LHCN-M2 (cell line): Measurements from ENCODE around the gene FBXW2. TPM values are rescaled to one million over a fixed set of nuclear protein-coding genes. Genes with fewer than 3 reads are reported as not detected.

Experiments used
- DNase-seq: peaks from one replicate; pipeline ENCODE4 v3.0.0-alpha.2; 2012; ENCODE audit warnings: low read depth
- total RNA-seq: library from RNA; depleted of rRNA; stranded (reverse); fragments of >200 nt; gene quantifications from 2 replicates; pipeline ENCODE4 v1.2.3, GENCODE V29; 2014; rRNA removed

FBXW2 gene
- total RNA-seq, 1 experiment from 2014 or later = 22.2 TPM

DNA sequence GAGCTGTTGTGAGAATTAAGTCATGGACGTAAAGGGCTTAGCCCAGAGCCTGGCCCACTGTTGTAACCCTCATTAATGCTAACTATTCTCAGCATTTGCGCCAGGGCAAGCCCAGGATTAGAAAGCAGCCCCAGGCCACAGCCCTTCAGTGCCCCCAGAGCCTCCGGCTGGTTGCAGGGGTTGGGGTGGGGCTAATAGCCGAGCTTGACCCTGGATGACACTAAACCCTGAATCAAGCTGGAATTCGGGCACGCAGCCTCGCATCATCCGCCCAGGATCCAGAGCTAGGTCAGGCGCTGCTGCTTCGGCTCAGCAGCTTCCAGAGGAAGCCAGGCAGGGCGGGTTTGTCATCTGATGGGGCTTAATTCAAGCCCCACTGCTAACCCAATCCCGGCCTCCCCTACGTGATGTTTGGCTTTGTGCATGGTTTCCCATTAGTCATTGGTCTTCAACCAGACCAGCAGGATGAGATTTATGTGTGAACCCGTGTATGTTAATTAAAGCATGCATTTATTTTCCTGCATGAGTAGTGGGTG, 77.8 kb downstream of the FBXW2 start:
- DNase-seq = peak; percentile 74

DNA sequence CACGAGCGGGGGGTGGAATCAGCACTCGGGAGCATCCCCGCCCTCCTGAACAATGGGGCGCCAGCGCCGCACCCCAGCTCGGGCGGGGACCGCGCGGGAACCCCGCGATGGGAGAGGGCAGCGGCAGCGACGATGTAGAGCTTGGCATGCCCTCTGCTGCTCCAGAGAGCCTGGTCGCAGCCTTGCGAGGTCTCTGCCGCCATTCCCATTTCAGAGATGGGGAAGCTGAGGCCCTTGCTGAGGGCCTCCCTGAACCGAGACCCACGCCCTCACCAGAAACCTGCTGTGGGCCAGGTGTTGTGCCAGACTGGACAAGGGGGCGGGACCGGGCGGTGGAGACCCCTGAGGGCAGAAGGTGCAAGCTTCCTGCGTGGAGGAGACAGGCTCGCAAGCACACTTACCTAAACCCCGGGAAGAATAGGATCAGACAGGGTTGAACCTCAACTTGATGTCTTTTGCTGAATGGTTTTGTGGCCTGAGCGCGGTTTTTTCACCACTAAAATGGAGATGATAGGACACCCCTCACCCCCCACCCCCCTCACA, 78.3 kb downstream of the FBXW2 start:
- DNase-seq = no peak

DNA sequence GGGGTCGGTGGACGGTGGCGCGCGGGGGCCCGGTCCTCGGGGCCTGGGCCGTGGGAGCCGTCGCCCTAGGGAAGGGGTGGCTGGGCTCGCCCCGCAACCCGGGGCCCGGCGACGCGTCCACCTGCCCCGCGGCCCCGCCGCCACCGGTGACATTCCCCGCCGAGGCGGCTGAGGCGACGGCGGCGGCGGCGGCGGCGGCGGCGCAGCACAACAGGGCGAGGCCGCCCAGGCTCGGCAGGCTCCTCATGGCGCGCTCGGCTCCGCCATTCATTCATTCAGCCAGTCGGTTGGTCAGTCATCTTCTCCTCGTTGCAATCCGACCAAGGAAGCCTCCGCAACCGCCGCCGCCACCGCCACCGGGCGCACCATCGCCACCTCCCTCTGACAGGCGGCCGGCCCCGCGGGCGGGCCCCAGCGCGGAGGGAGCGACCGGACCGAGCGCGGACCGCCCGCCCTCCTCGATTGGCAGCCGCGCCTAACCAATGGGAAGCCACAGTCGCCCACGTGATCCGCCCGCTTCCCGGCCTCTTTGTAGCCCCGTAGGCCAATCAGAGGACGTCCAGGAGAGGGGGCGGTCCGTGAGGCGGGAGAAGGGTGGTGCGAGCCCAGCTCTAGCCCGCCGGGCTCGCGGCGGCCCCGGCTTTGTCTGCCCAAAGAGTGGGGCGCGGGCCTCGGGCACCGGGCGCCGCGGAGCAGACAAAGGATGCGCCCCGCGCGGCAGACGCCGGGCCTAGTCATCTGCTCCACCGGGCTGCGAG, 78.9 kb downstream of the FBXW2 start, which contains the start of gene MEGF9:
MEGF9 (minus strand) TSS at position 383 of the 758 bp plus-strand sequence; CDS start at position 271, 112 bp downstream.
- DNase-seq = peak; percentile 97

DNA sequence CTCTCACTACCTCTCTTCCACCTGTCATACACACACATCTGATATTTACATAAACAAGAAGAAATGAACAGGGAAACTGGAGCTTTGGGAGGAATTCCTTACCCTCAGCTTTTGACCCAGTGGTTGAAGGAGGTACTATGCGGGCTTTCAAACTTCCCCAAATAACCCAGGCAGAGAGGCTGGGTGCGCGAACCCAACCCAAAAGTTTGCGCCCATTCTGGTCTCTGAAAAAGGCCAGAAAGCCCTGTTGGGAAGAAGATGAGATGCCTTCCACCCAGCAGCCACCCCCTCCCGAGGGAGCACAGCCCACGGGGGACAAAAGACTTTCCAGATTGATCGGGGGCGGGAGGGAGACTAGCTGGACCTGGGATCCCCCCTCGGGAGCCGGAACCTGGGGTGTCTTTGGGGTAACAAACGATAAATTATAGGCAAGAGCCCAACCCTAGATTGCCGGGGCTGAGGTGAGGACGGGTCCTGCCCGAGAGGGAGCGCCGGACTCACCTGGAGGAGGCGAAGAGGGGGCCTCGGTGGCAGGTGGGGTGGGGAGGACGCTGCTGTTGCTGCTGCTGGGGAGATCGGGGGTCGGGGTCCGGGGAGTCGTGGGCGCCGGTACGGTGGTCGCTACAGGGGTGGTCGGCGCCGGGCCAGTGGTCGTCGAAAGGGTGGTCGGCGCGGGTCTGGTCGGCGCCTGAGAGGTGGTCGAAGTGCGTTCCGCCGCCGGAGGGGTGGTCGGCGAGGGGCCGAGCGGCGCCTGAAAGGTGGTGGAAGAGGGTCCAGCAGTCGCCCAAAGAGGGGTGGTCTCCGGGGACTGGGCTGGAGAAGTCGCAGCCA, 79.7 kb downstream of the FBXW2 start:
- DNase-seq = peak; percentile 32

DNA sequence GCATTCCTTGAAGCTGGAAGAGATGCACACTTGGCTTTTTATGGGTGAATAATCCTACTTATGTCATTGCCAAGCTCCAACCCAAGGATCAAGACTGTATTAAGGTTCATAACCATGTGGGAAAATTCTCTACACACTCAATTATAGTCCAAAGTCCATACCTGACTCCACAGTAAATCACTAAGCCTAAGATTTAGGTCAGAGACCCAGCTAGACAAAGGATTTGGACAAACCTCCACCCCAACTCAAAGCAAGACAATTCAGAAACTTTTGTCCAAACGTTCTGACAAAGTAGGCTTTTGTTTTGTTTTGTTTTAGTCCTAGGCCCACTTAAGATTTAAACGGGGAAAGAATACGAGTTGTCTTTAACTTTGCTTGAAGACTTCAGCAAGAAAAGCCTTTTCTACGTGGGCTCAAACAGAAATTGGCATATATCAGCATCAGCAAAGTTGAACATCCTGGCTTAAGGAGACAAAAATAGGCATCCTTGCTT, 80.6 kb downstream of the FBXW2 start:
- DNase-seq = no peak

DNA sequence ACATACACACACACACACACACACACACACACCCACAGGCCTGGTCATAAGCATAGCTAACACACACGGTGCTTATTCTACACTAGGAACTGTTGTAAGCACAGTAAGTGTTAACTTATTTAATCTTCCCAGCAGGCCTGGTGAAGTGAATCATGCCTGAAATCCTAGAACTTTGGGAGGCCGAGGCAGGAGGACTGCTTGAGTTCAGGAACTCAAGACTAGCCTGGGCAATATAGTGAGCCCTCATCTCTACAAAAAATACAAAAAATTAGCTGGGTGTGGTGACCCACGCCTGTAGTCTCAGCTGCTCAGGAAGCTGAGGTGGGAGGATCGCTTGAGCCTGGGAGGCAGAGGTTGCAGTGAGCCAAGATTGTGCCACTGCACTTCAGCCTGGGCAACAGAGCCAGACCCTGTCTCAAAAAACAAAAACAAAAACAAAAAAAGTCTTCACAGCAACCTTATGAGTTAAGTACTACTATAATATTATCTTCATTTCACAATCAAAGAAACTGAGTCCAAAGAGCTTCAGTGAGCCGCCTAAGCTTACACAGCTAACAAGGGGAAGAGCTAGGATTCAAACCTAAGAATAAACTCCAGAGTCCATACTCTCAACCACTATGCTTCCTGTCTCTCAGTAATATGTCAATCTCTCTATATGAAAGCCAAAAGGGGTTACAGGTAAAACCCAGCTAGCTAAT, 81.2 kb downstream of the FBXW2 start:
- DNase-seq = peak; percentile 42

DNA sequence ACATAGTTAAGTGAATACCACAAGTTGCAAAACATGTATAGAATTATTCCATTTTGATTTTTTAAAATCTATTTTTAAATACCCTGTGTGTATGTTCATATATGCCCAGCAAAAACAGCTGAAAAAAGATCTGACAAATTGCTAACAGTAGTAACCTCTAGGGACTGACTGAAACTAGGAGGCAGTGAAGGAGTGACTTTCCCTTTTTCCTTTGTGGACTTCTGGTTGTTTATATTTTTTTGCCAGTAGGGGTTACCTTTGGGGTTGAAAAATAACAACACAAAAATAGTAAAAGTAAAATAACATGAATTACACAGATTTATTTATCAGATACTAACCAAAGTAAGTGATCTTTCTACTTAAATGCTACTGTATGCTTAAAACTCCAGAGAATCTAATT, 81.9 kb downstream of the FBXW2 start:
- DNase-seq = peak; percentile 77

DNA sequence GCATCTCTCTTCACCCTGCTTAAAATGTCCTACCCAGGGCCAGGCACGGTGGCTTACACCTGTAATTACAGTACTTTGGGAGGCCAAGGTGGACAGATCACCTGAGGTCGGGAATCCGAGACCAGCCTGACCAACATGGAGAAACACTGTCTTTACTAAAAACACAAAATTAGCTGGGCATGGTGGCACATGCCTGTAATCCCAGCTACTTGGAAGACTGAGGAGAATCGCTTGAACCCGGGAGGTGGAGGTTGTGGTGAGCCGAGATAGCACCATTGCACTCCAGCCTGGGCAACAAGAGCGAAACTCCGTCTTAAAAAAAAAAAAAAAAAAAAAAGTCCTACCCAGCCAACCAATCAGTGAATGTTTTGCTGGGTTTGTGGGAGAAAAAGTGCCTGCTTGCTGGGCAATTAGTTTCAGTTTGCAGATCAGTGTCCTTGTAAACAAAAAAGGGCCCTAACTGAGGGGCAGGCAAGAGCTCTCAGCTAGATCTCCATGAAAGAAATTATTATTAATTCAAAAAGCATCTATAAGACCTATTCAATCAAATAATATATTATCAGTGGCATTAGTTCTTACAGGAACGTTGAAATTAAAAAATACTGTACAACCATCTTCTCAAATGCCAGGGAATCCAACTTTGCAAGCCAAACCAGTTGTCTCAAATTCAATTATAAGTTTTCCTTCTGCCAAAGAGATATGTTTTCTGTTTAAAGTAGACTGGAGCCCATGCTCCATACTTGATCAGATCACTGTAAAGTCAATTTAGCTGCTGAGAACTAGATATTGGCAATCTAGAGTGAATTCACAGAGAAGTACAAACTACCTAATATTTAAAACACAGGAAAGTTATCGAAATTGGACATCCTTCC, 82.9 kb downstream of the FBXW2 start:
- DNase-seq = peak; percentile 78

DNA sequence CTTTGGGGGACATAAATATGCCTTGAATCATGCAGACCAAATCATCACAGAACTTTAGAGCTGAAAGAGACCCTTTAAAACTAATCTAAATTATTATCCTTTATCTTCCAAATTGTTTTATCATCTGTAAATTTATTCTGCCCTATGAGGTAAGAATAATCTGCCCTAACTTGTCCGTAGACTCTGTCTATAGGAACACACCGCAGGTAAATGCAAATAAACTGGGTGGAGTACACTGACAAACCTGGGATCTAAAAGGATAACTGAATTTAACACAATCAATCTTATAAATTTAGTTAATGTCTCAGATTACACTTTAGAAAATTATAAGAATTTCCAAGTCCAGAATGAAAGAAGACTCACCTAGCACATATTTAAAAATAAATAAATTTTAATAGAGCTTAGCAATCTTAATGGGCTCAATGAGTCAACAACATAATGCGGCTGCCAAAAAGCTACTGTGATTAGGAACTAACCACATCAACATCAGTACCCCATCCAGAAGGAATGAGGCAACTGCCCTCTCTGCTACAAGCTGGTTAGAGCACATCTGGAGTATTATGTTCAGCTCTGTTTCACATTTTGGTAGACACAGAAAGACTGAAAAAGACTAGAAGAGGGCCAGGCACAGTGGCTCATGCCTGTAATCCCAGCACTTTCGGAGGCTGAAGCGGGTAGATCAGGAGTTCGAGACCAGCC, 84.5 kb downstream of the FBXW2 start:
- peak; percentile 75 for DNase-seq

DNA sequence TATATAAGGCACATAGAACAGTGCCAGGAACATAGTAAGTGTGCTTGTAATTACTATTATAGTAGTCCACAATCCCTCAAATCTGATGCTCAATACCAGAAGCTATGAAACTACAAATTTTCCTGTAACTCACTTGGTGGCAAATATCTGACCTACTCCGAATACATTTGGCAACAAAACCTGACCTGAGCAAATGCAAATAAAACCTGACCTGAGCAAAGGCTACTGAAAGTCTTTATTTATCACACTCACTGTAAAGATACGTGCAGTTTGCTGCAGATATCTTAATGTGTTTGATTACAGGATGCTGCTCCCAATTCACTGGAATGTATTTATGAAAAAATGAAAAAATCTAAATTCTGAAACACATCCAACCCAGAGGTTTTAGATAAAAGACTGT, 86.0 kb downstream of the FBXW2 start:
- no peak for DNase-seq

Other genes starting within 250 kb of the FBXW2 start
- gene CDK5RAP2, start 213.2 kb downstream of the FBXW2 start, total RNA-seq = 42.7 and 44.8 TPM in 2 replicates
- 7.5 and 9.4 TPM in 2 replicates for gene MEGF9, start 78.9 kb downstream of the FBXW2 start, total RNA-seq
- 26.9 and 29.0 TPM in 2 replicates for gene PSMD5, start 49.5 kb upstream of the FBXW2 start, total RNA-seq
- gene PHF19, start 83.8 kb upstream of the FBXW2 start, total RNA-seq = 77.5 and 79.1 TPM in 2 replicates
- gene TRAF1, start 133.4 kb upstream of the FBXW2 start, total RNA-seq = 0.90 and 0.98 TPM in 2 replicates